Ectodermal cell (in vitro differentiated cells): Measurements from ENCODE around the gene RNLS.

Experiments
- H3K27ac ChIP-seq: 2 replicates; pipeline ENCODE4 v1.7.0; 2013; ENCODE audit warnings: mild to moderate bottlenecking, low read depth, low read length; ENCODE audit not compliant: insufficient read depth, poor library complexity, severe bottlenecking
- H3K27me3 ChIP-seq: 2 replicates; pipeline ENCODE4 v1.7.0; 2013; ENCODE audit warnings: mild to moderate bottlenecking, low read length; ENCODE audit not compliant: insufficient read depth, control insufficient read depth, poor library complexity, severe bottlenecking
- H3K36me3 ChIP-seq: one replicate; pipeline ENCODE4 v1.7.0; 2013; ENCODE audit warnings: low read length; ENCODE audit not compliant: control insufficient read depth, insufficient read depth
- H3K4me1 ChIP-seq: one replicate; pipeline ENCODE4 v1.7.0; 2013; ENCODE audit warnings: low read length; ENCODE audit not compliant: control insufficient read depth, insufficient read depth
- H3K4me3 ChIP-seq: 2 replicates; pipeline ENCODE4 v1.7.0; 2013; ENCODE audit warnings: low read depth, low read length, control low read depth; ENCODE audit not compliant: insufficient read depth
- H3K9me3 ChIP-seq: 2 replicates; pipeline ENCODE4 v1.7.0; 2013; ENCODE audit warnings: mild to moderate bottlenecking, low read length, moderate library complexity; ENCODE audit not compliant: control insufficient read depth
- WGBS, 2 experiments: methylation state at CpG; one replicate each; pipeline ENCODE4 v1.1.7; 2013; ENCODE audit warnings: missing lambda C conversion rate in 2 of 2; 5-methylcytosine and 5-hydroxymethylcytosine counted together

The RNLS gene

DNA sequence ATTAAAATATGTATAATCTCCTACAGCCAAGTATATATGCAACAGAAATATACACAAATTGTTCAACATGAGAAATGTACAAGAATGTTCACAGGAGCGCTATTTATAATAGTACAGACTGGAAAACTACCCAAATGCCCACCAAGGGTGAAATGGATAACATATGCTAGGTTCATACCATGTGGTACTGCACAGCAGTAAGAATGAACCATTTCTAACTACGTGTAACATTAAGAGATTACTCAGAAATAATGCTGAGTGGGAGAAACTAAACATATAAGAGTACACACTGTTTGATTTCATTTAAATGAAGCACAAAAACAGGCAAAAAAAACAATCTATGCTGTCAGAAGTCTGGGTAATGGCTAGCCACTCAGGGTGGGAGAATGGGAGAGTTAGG is 45.8 kb downstream of the RNLS start:
- Histone ChIP-seq H3K4me1 (no peaks in the 10 kb centered on the region), H3K27ac (no peak overlapping the region), H3K27me3 (no peaks in the 10 kb centered on the region), H3K9me3 (no peaks in the 10 kb centered on the region), H3K36me3 (no peaks in the 10 kb centered on the region), H3K4me3 (no peak overlapping the region)
- WGBS, 2 experiments: 100% methylated on average over 2 of the region's 2 CpGs

DNA sequence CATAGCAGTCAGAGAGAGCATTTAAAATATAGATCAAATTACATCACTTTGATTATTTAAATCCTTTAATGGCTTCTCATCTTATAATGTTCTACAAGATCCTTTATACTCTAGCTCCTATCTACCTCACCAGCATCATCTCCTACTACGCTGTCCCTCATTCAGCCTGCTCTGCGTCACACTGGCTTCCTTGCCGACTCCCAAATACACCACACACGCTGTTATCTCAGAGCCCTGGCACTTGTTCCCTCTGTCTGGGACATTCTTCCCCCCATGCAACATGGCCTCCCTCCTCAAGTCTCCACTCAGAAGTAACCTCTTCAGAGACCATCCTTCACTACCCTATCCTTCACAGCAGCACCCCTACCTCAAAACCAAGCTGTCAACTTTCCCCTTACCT is 46.7 kb downstream of the RNLS start:
- Histone ChIP-seq H3K36me3 (no peaks in the 10 kb centered on the region), H3K27me3 (no peaks in the 10 kb centered on the region), H3K9me3 (no peaks in the 10 kb centered on the region), H3K4me1 (no peaks in the 10 kb centered on the region), H3K4me3 (no peak overlapping the region), H3K27ac (no peak overlapping the region)
- WGBS, 2 experiments: 91 to 93% methylated on average over 4 of the region's 4 CpGs

DNA sequence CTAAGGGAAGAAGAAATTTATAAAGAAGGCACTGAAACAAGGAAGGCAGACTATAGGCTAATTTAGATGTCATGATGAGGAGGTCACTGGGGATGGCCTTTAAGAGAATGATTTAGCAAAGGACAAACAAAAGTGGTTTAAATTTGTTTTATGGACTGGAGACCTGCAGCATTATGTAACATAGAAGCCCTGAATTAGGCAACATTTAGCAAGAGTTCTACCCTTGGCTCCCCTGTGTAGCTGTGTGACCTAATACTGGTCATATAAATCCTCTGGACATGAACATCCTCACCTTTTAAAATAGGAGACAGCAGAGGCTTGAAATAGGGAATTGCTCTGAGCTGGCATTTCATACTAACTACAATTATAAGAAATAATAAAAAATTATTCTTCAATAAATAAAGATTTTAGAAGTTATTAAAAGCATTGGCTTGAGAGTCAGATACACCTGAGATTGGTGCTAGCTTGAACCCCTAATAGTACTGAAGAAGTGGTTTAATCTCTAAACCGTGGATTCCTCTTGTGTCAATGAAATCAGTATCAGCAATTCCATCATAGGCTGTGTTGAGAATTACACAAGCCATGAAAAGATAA is 48.9 kb downstream of the RNLS start:
- H3K4me1 ChIP-seq: no peaks in the 10 kb centered on the region
- no peak overlapping the region for H3K27ac ChIP-seq
- 89 to 97% methylated on average over 1 of the region's 1 CpG for WGBS, 2 experiments
- H3K4me3 ChIP-seq: no peak overlapping the region
- H3K9me3 ChIP-seq: no peaks in the 10 kb centered on the region
- no peaks in the 10 kb centered on the region for H3K36me3 ChIP-seq
- H3K27me3 ChIP-seq: no peaks in the 10 kb centered on the region

DNA sequence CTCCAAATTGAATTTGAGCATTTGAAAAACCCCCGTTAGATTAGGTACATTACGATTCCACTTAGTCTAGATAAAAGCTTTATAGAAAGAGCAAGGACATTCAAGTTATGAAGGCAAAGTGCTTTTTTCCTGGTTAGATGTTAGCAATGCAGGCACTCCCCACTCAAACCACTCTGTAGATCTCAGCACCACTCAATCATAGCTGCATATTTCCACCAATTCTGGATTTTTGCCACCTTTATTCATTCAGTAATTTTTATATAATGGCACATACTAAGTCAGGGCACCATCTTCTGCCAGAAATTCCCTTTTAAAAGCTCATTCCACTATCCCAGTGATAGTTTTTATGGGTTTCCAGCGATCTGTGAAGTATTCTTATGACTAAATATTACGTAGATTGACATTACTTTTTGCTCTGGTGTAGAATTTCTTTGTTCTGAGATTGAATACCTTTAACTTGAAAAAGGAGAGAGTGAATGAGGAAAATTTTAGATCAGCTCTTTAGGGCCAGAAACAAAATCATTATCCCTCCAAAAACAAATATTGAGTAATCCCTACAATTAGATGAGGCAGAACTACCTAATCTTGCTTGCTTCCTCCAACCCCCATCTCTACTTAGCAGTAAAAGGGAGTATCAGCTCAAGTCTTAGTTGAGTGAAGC is 51.6 kb downstream of the RNLS start:
- Histone ChIP-seq H3K27ac (no peak overlapping the region), H3K27me3 (no peaks in the 10 kb centered on the region), H3K36me3 (no peaks in the 10 kb centered on the region), H3K4me1 (no peaks in the 10 kb centered on the region), H3K9me3 (no peaks in the 10 kb centered on the region), H3K4me3 (no peak overlapping the region)
- WGBS, 2 experiments: 94 to 100% methylated on average over 4 of the region's 4 CpGs

DNA sequence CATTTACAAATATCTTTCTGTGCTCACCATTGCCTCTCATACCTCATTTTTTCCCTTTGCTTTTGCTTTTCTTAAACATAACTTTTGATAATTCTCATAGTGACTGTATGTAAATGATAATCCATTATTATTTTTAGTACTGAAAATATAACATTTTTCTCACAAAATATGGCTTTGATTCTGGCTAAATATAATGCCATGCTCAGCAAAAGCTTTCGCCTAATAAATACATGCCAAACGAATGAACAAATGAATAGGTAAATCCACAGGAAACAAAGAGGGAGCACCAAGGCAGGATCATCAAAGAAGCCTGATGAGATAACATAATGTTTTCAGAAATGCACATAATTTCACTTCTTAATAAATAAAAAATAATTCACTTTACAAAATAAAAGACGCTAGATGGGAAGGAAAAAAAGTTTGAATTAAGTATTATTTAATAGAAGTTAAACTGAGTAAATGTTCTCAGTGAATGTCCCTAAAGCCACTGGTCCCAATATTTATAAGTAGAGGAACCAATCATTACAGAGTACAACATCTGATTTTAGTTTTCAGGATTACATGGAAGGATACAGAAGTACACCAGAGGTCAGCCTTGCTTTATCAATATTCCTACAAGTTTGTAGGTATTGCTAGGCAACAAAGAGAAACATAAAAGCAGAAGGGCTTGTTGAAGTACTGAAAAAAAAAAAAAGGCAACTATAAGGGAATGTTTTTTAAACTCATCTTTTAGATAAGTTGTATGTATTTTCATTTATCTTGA is 52.3 kb downstream of the RNLS start:
- no peaks in the 10 kb centered on the region for H3K36me3 ChIP-seq
- H3K9me3 ChIP-seq: no peaks in the 10 kb centered on the region
- H3K27me3 ChIP-seq: no peaks in the 10 kb centered on the region
- H3K4me3 ChIP-seq: no peak overlapping the region
- H3K27ac ChIP-seq: no peak overlapping the region
- H3K4me1 ChIP-seq: no peaks in the 10 kb centered on the region
- WGBS, 2 experiments: 95 to 97% methylated on average over 2 of the region's 3 CpGs

DNA sequence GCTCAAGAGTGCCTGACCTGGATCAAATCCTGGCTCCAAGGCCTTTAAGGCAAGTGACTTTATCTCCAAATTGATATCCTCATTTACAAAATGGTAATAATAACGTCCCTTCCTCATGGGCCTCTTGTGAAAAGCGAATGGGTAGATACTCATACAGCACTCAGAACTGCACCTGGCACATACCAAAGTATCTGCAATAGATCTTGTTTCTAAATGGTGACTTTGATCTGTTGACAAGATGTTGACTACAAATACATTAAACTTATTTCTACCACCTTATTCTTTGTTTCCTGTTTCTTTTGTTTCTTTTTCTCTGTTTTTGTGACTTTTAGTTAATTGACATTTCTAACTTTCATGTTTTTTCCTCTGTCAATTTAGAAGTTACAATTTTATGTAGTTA is 53.0 kb downstream of the RNLS start:
- H3K36me3 ChIP-seq: no peaks in the 10 kb centered on the region

DNA sequence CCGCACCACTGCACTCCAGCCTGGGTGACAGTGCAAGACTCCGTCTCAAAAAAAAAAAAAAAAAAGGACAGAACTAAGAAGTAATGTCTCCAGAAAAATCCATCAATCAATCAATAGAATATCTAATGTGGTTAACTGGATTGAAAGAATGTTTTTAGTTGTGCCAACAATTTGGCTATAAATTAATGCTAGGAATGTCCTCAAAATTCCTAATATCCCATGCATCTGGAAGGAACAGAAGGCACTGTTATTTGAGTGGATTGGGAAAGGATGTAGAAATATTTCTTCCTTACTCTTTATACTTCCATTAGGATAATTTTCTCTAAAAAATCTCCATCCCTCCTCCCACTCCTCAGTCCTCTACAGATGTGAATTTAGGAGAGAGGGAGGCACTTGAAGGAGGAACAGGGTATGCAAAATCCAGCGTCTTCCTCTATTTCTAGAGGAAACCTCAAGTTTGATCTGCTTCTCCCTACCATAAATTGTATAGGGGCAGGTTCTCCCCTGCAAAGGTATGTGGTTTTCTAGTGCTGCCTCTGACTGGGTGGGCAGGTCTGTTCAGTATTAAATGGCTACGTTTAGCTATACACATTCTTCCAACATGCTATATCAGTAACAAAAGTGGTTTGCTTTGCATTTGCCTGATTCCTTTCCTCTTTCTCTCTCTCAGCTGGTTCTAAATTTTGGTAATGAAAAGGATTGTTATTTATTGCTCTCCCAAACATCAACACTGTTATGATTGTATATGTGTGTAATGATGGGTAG is 54.1 kb downstream of the RNLS start:
- no peaks in the 10 kb centered on the region for H3K36me3 ChIP-seq
- H3K4me1 ChIP-seq: no peaks in the 10 kb centered on the region
- H3K9me3 ChIP-seq: no peaks in the 10 kb centered on the region
- 85 to 100% methylated on average over 2 to 4 of the region's 4 CpGs for WGBS, 2 experiments
- no peaks in the 10 kb centered on the region for H3K27me3 ChIP-seq
- H3K4me3 ChIP-seq: no peak overlapping the region
- H3K27ac ChIP-seq: no peak overlapping the region

More for the DNA sequence above, 53.0 kb downstream of the RNLS start:
- no peak overlapping the region for H3K4me3 ChIP-seq
- no peak overlapping the region for H3K27ac ChIP-seq
- WGBS, 2 experiments: 96 to 100% methylated on average over 1 to 2 of the region's 2 CpGs
- no peaks in the 10 kb centered on the region for H3K9me3 ChIP-seq
- no peaks in the 10 kb centered on the region for H3K4me1 ChIP-seq
- no peaks in the 10 kb centered on the region for H3K27me3 ChIP-seq

DNA sequence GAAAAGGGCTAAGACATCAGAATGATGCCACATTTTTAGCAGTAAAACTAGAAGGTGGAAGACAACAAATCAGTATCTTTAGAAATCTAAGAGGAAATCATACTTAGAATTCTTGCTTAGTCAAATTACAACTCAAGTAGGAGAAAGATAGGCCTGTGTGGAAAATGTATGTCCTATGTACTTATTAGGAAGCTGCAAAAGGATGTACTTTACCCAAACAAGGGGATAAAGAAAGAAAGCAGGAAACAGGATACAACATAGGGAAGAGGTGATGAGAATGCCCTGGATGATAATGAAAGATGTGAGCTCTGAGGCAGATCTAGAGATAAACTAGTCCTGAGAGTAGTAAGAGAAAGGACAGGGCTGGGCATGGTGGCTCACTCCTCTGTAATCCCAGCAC is 54.9 kb downstream of the RNLS start:
- no peaks in the 10 kb centered on the region for H3K4me1 ChIP-seq
- H3K4me3 ChIP-seq: no peak overlapping the region
- no peaks in the 10 kb centered on the region for H3K9me3 ChIP-seq
- no peaks in the 10 kb centered on the region for H3K36me3 ChIP-seq
- H3K27me3 ChIP-seq: no peaks in the 10 kb centered on the region
- no peak overlapping the region for H3K27ac ChIP-seq

DNA sequence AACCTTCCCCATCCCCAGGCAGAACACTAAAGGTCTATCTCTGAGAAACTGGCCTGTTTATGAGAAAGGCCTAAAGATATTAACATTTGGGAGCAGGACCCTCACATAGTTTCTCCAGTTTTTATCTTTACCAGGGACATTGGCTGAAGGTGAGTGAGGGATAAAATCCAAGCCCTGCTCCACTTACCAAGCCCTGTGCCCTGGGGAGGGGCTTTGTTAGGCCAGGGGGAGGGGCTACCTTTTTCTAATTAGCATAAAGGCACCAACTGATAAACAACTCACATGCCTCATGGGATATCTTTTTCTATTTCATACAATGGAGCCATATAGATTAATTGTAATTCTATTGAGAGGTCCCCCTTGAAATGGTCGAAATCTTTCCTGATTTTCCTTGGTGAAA is 55.9 kb downstream of the RNLS start:
- Histone ChIP-seq H3K27me3 (no peaks in the 10 kb centered on the region), H3K27ac (no peak overlapping the region), H3K36me3 (no peaks in the 10 kb centered on the region), H3K4me3 (no peak overlapping the region), H3K4me1 (no peaks in the 10 kb centered on the region), H3K9me3 (no peaks in the 10 kb centered on the region)
- WGBS, 2 experiments: 94 to 100% methylated on average over 1 of the region's 1 CpG

DNA sequence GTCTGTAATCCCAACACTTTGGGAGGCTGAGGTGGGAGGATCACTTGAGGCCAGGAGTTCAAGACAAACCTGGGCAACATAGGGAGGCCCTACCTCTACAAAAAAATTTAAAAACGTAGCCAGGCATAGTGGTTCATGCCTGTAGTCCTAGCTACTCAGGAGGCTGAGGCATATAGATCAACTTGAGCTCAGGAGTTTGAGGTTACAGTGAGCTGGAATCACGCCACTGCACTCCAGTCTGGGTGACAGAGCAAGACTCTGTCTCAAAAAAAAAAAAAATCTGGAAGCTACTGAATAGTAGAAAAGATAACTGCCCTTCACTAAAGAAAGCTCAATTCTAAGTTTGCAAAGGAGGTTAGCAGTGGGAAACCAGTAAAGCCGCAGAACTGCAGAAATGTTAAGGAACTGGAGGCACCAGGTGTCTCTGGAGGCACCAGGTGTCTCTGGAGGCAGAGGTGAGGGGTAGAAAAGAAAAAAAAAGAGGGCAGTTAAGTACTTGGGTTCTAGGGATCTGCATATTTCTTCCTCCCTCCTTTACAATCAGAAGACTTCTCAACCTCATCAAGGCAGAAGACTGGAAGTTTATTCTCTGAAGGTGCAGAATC is 56.5 kb downstream of the RNLS start:
- no peaks in the 10 kb centered on the region for H3K27me3 ChIP-seq
- no peaks in the 10 kb centered on the region for H3K4me1 ChIP-seq
- no peak overlapping the region for H3K4me3 ChIP-seq
- no peaks in the 10 kb centered on the region for H3K36me3 ChIP-seq
- no peaks in the 10 kb centered on the region for H3K9me3 ChIP-seq
- H3K27ac ChIP-seq: no peak overlapping the region
- 88 to 89% methylated on average over 3 of the region's 3 CpGs for WGBS, 2 experiments
